NCI-H2029 treated with DMSO at 0.1 percent for 48 hours (cell line): ENCODE measurements around the gene EFEMP2.

Experiments
- DNase-seq: peaks from one replicate; lab custom pipeline; 2025; lab: John Stamatoyannopoulos, UW

The EFEMP2 gene

DNA sequence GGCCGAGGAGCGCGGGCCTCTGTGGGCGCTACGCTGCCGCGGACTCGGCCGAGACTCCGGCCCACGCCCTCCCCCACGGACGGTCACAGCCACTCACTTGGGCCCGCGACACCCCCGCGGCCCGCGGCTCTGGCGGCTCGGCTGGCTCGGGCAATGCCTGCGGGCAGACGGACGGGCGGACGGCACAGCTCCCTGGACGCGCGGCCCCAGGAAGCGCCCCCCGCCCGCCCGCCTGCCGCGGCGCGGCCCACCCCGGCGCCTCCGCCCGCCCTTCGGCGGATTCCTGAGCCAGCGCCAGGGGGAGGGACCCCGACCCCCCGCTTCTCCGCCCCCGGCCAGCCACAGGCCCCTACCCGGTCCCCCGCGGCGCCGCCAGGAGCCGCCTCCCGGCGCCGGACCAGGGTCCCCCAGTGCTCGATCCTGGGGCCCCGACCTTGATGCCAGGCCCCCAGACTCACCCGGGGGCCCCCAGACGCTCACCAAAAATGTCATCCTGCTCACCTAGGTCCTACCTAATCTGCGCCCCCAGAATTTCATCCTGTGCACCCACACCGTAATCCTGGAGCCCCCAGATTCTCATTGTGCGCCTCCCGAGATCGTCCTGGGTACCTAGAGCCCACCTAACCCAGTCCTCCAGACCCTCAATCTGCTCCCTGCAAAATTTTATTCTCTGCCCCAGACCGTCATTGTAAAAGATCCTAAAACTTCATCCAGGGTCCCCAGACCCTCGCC is at the start of gene EFEMP2:
TSS of gene EFEMP2 (minus strand) at position 215 of the 732 bp plus-strand sequence. CDS start 446 bp downstream, outside the sequence.
- no peak for DNase-seq

DNA sequence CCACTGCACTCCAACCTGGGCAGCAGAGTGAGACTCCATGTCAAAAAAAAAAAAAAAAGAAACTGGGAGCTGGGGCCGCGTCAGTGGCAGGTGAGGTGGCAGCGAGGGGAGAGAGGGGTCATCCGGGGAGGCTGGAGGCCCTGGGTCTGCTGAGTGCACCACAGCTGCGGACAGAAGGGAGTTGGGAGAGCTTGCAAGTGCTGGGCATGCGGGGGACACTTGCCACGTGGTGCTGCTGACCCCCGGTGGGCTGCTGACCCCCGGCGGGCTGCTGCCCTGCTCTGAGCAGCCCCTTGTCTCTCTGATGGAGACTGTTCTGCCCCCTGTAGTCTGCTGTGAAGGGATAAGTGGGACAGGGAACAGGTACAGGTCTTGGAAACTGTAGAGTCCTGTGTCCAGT is 49.3 kb upstream of the EFEMP2 start:
- DNase-seq = no peak

DNA sequence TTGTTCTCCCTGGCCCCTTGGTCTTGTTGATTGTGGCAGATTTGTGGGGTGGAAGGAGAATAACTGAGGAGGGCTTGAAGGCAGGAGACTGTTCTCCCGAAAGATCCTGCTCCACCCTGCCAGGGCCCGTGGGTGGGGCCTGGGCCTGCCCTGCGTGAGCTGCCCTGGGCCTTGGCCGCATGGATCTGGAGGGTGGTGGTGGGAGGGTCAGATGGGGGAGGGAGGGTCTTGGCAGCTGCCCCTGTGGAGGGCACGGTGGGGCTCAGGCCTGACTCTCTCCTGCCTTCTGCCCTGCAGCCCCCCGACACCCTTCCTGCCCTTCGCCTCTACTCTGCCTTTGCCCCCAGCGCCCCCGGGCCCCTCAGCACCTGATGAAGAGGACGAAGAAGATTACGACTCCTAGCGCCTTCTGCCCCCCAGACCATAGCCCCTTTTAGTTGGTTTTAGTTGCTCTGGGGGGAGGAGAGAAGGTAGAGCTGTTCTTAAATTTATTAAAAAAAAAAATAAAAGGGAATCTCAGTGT is 48.5 kb upstream of the EFEMP2 start:
- DNase-seq = no peak

DNA sequence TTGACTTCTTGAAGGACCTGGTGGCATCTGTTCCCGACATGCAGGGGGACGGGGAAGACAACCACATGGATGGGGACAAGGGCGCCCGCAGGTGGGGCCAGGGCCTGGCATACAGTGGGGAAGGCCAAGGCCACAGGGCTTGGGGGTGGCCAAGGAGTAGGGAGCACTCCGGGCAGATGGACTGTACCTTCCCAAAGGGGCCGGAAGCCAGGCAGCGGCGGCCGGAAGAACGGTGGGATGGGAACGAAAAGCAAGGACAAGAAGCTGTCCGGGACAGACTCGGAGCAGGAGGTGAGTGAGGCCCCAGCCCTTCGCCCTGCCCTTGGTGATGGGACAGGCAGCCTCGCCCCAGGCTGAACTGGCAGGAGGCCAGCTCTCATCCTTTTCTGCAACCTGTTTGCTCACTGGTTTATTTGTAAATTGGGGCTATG is 47.8 kb upstream of the EFEMP2 start:
- DNase-seq = no peak

DNA sequence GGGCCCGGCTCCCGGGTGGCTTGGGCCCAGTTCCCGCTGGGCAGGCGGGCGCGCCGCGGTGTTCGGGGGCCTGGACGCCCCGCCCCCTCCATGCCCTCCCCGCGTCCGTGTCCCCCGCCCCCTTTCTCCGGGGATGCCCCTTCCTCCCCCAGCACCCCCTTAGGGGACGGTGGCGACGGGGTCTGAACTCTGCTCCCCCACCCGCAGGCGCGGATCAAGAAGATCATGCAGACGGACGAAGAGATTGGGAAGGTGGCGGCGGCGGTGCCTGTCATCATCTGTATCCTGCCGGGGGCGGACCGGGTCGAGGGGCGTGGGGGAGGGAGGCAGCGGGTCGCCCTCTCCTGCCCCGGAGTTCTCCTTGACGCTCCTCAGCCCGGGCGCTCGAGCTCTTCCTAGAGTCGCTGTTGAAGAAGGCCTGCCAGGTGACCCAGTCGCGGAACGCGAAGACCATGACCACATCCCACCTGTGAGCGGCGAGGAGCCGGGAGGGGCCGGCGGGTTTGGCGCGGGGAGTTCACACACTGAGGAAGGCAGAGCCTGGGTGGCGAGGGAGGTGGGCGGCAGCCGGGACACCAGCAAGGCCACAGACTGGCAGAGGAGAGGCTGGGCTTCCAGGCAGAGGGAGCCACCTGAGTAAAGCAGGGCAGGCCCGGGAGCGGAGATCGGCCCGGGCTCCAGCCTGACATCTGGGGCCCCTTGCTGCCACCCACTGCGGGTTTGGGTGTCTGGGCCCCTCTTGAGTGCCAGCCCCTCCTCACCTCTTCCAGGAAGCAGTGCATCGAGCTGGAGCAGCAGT is 47.2 kb upstream of the EFEMP2 start:
- DNase-seq = no peak

DNA sequence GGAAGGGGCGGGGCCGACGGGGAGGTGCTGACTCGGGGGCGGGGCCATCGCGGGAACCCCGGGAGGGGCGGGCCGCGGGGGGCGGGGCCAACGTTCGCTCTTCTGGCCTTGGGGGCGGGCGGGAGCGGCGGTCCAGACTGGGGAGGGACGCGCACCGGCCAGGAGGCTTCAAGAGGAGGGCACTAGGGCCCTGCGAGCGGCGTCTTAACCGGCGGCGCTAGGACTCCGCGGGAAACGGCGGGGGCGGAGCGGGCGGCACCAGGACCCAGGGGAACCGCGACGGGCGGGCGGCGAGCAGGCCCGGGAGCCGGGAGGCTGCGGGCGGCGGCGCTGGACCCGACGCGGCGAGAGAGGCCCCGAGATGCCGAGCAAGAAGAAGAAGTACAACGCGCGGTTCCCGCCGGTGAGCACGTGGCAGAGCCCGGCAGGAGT is 46.6 kb upstream of the EFEMP2 start, which contains the start of gene DRAP1:
TSS of gene DRAP1 (plus strand) at position 286 of the 432 bp plus-strand sequence. CDS start at position 362, 76 bp downstream.
- DNase-seq = peak; percentile 85

DNA sequence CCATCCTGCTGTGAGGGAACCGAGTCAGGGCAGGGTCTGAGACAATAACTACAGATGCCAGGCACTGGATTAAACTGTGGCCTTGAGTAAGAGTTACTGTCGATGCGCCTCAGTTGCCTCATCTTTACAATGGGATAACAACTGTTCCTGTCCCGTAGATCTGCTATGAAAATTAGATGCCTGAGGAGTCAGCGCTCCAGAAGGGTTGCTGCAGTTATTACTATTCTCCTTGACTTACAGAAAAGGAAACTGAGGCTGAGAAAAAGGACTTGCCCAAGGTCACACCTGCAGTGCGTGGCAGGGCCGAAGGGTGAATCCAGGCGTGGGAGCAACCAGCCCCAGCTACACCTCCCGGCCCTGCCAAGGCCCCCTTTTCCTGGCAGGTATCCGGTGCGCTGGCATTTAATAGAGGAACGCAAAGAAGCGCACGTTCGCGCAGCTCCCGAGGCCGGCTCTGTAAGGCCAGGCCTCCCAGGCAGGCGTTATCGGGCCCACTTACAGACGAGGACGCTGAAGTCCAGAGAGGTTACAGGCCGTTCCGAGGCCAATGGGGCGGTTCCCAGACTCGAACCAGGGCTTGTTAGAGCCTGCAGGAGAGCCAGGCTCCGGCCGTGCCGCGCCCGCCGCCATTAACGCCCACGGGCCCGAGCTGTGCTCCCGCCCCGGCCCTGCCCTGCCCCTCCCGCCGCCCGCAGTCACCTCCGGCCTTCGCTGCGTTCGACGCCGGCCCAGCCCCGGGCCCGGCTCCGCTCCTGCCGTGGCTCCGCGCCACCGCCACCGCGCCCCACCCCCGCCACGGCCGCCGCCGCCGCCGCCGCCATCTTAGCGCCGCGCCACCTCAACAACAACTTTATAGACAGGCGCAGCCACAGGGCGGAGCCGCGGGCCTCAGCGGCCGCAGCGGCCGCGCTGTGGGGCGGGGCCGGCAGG is 45.9 kb upstream of the EFEMP2 start, which contains the start of gene C11orf68:
TSS of gene C11orf68 (minus strand) at position 852 of the 930 bp plus-strand sequence. CDS start at position 821, 31 bp downstream.
- no peak for DNase-seq

DNA sequence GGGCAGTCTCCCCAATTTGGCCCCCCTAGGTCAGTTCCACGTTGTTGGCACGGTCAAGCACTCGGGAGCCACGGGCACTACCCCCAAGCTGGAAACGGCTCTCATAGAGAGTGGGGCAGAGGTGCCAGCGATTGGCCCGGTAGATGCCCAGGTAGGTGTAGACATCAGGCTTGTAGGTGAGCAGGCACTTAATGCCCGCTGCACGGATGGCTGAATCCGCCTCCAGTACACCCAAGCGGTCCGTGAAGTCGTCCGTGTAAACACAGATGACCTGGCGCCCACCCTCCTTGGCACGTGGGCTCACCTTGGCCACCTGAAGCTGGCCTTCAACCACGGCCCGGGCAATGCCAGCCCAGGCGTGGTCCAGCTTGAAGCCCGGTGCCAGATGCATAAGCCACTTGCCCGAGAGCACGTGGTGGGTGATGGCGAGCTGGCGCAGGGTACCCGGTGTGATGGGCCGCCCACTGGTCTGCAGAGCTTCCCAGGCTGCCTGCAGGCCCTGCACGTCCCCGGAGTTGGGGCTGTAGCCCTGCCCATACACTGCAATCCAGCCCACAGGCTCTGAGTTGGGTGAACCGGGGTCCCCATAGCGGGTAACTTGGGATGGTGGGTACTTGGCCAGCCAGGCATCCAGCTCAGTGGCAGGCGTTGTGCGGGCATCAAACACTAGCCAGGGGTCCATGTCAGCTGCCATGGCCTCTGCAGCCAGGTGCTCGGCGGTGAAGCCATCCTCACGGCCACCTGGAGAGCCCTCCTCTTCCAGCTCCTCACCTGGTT is 45.0 kb upstream of the EFEMP2 start:
- DNase-seq = no peak

DNA sequence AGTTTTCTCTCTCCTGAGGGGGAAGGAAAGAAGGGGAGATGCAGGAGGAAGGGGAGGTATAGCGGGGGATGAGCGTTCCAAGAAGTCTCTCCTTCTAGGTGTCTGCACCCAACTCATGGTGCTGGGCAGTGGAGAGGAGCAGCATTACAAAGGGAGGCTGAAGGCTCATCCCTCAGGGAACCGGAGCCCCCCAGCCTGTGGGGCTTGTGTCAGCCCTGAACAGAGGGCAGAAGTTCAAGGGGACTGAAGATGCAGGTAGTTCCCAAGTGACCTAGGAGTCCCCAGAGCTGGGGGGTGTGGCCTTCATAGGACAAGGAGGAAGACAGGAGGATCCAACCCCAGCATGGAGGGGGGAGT is 44.5 kb upstream of the EFEMP2 start:
- DNase-seq = no peak

DNA sequence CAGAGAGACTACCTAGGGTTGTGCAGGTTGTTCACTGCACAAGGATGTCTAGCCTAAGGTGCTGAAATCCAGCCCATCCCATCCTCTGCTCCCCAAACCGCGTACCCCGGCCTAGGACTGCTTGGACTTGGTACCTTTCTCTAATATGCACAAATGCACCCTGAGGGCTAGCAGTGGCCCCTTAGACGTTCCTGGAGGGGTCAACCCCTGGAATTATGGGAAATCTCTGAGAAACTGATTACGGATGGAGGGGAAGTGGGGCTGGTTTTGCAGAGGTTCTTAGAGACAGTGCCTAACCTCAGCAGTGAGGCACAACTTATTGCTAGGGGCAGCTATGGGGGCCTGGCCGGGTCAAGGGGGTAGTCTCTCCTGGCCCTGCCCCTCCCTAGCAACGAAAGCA is 43.8 kb upstream of the EFEMP2 start:
- no peak for DNase-seq

DNA sequence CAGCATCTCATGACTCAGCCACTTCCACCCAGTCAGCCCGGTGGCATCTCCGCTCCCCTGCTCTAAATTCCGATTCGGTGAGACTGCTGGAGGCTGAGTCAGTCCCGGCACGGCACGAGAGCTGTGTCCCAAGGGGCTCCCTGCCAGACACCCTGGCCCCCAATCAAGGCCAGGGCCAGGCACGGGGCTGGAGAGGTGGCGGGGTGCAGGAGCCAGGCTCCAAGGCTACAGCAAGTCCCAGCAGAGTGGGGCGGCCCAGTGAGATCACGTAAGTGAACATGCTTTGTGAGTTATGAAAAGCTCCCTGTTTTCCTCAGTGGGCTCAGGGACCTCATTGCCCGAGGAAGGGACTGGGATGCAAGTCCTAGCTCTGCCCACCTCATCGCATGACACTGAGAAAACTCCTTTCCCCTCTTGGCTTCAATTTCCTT is 43.2 kb upstream of the EFEMP2 start:
- DNase-seq = no peak

DNA sequence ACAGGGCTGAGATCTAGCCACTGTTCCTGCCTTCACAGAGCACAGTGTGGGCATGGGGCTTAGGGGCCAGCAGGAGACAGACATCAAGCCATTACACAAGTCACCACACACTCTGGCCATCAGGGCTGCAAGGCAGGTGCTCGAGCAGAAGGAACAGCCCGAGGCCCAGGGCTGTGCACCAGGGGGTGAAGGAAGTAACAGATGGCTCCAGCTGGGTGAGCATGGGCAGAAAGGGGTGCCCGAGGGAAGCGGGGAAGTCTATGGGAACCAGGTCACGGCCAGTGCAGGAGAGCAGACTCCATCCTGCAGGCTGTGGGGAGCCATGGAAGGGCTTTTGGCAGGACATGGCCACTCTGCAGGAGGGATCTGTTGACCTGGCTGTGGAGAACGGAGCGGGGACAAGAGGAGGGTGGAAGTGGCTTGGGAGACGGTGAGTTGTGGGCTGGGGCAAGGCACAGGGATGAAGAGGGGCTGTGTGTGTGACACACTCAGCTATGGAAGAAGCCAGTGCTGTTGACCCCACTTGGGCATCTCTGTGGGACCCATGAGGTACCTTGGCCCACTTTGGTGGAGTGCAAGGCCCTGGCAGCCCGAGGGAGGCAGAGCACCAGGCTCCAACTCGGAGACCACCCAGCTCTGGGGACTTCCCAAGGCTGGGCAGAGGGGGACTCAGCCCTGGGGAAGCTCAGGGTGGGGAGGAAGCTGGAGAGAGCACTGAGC is 42.7 kb upstream of the EFEMP2 start:
- no peak for DNase-seq

DNA sequence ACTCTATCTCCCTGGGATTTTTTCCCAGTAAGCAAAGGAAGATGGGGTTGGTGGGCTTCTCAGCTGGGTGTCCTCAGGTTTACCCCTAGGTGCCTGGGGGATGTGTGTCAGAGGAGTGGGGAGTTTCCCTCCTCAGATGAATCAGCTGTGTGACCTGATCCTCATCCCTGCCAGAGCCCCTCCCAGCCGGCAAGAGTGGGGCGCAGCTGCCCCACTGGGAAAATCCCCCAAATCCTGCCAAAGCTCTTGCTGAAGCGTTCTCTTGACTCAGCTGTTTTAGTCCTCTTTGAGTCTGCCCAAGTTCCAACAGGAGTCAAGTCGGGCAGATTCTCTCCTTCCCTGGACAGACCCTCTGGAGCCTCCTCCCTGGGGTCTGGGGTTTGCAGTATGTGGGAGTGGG is 40.2 kb upstream of the EFEMP2 start:
- DNase-seq = no peak

DNA sequence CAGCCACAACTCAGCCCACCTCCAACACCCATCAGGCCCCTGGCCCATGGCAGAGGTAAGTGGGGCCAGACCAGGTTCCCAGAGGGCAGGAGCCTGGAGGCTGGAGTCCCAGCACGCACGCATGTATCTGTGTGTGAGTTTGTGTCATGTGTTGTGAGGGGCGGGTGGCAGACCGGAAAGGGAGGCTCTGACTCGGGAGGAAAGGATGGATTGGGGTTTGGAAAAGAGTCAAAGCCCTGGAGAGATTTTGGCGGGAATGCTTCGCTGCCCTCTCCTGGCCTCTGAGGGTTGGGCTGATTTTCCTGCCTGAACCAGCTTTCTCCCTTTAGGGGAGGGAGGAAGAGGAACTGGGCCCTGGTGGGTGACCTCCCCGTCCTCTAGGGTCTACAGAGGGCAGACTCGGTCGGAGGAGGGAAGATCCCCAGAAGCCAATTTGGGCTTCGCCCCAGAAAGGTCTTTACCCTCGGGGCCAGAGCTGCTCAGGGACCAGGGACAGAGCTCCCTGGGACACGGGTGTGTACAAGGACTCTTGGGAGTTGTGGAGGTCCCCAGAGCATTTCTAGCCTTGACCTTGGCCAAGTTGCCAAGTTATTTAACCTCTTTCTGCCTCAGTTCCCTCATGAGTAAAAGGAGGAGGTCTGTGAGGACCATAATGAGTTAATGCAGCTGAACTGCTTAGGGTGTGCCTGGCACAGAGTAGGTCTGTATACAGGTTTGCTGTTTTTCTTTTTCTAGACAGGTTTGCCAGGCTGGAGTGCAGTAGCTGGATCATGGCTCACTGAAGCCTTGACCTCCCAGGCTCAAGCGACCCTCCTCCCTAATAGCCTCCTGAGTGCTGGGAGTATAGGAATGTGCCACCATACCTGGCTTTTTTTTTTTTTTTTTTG is 39.3 kb upstream of the EFEMP2 start:
- DNase-seq = no peak

DNA sequence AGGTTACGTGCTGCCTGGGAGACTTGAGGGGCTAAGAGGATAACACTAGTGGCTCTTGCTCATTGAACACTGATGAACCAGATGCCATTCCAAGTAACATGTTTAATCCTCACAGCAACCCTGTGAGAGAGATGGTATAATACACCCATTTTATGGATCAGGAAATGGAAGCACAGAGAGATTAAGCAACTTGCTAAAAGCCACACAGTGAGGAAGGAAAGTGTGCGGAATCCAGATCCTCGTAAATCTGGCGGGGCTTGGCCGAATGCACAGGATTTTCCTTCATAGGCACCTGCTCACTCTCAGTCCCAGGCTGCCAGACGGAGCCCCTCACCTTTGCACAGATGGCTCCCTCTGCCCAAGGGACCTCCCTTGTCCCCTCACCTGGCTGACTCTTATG is 35.3 kb upstream of the EFEMP2 start:
- no peak for DNase-seq

DNA sequence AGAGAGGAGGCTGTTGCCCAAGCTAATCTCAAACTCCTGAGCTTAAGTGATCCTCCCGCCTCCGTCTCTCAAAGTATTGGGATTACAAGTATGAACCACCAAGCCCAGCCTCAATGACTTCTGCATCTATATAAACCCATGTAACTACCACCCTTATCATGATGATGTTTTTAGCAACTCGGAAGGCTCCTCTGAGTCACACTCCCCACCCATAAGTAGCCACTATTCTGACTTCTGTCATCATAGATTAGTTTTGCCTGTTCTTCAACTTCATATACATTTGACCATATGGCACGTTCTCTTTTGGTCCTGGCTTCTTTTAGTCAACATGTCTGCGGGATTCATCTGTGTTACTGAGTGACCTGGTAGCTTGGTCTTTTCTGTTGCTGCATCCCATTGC is 34.0 kb upstream of the EFEMP2 start:
- DNase-seq = no peak

DNA sequence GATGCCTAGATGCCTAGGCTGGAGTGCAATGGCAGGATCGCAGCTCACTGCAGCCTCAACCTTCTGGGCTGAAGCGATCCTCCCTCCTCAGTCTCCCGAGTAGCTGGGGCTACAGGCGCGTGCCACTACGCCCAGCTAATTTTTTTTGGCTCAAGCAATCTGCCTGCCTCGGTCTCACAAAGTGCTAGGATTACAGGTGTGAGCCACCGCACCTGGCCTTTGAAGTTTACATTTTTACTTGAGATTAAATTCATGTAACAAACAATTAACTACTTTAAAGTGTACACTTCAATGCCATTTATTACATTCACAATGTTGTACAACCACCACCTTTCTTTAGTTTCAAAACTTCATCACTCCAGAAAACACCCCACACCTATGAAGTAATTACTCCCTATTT is 31.1 kb upstream of the EFEMP2 start:
- no peak for DNase-seq

DNA sequence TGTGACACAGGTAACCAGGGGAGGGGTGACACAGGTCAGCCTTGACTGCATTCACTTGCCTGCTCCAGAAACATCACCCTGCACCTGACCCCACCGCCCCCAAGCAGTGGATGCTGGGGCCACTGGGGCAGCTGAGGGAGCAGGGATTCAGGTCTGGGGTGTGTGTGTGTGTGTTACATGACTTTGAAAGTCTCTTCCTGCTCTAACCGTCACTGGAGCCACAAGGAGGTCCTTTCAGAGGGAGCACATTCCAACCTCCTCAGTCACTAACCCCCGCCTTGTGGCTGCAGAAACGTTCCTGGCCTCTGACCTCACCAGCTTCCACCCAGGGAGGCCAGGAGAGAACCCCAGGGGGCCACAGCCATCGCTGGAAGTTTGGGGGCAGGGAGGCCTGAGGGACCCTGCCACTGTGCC is 30.5 kb upstream of the EFEMP2 start:
- no peak for DNase-seq

DNA sequence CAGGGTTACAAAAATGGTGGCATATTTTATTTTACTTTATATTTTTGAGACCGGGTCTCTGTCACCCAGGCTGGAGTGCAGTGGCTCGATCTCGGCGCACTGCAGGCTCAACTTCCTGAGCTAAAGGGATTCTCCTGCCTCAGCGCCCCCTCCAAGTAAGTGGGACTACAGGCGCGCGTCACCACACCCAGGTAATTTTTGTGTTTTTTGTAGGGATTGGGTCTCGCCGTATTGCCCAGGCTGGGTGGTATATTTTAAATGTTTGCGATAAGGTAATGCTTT is 28.2 kb upstream of the EFEMP2 start:
- DNase-seq = no peak
